Inferior parietal cortex (tissue), 1 donor: Measurements from ENCODE around the gene SLC5A10.
A peak's percentile ranks its signal among the peaks of the same experiment; 100 is the strongest.

Experiments used
- DNase-seq: peaks from one replicate; pipeline ENCODE4 v3.0.0-alpha.2; 2016; ENCODE audit errors: extremely low spot score

The SLC5A10 gene

GRCh38 chr17:19002805-19003542, 51.0 kb downstream of the SLC5A10 start:
- DNase-seq = no peak

GRCh38 chr17:19003543-19004420, 51.8 kb downstream of the SLC5A10 start:
- no peak for DNase-seq

- no peak for DNase-seq
These were observed 52.6 kb downstream of the SLC5A10 start, which contains the start of gene FAM83G for GRCh38 chr17:19004421-19005136. Gene FAM83G (minus strand): TSS chr17:19004764. CDS start chr17:19004041, 723 bp downstream.

- DNase-seq = no peak
These were observed 53.3 kb downstream of the SLC5A10 start for GRCh38 chr17:19005137-19005773.

GRCh38 chr17:19005789-19006430, 53.9 kb downstream of the SLC5A10 start:
- DNase-seq = no peak

GRCh38 chr17:19006698-19007097, 54.7 kb downstream of the SLC5A10 start:
- DNase-seq = no peak

GRCh38 chr17:19009970-19010369, 58.0 kb downstream of the SLC5A10 start:
- no peak for DNase-seq

- DNase-seq = no peak
These were observed 59.0 kb downstream of the SLC5A10 start for GRCh38 chr17:19010729-19011505.

GRCh38 chr17:19011581-19011980, 59.6 kb downstream of the SLC5A10 start:
- DNase-seq = no peak

- DNase-seq = no peak
These were observed 60.5 kb downstream of the SLC5A10 start for GRCh38 chr17:19012171-19013080.

GRCh38 chr17:19013226-19013625, 61.3 kb downstream of the SLC5A10 start:
- no peak for DNase-seq

- peak; percentile 4 for DNase-seq
These were observed 62.1 kb downstream of the SLC5A10 start for GRCh38 chr17:19013806-19014627.

GRCh38 chr17:19014628-19015215, 62.8 kb downstream of the SLC5A10 start:
- DNase-seq = no peak

- no peak for DNase-seq
These were observed 63.5 kb downstream of the SLC5A10 start for GRCh38 chr17:19015428-19015827.

- no peak for DNase-seq
These were observed 64.3 kb downstream of the SLC5A10 start for GRCh38 chr17:19016297-19016696.

- no peak for DNase-seq
These were observed 64.9 kb downstream of the SLC5A10 start for GRCh38 chr17:19016881-19017280.

- DNase-seq = no peak
These were observed 65.4 kb downstream of the SLC5A10 start for GRCh38 chr17:19017401-19017800.
